PC-3 (cell line): ENCODE data around the gene FBXO31. TPM values are rescaled to one million over a fixed set of nuclear protein-coding genes. Genes with fewer than 3 reads are reported as not detected.

Experiments used
- ATAC-seq: fragments of 200-7000 bp; cut with Tn5 transposase; 2 replicates; pipeline ENCODE4 v1.9.1; 2020; ENCODE audit warnings: mild to moderate bottlenecking, moderate library complexity
- BruUV-seq: library from RNA; stranded (reverse); fragments of 400-500 nt; replicated peaks from 2 replicates; lab custom pipeline; 2021; lab: Mats Ljungman, UMichigan
- CTCF ChIA-PET: fragments of 300-600 bp; sonication (Branson Sonifier 250); formaldehyde crosslinking; loops from one replicate; lab custom pipeline; 2022; ENCODE audit warnings: antibody characterized with exemption; lab: Charles Lee
- POLR2A ChIA-PET: fragments of 300-600 bp; sonication (Branson Sonifier 250); formaldehyde crosslinking; loops from one replicate; lab custom pipeline; 2022; ENCODE audit warnings: antibody characterized with exemption; ENCODE audit not compliant: unreplicated experiment; lab: Charles Lee
- DNase-seq: peaks from one replicate; pipeline ENCODE4 v3.0.0-alpha.2; 2015
- H2AFZ ChIP-seq: fragments of 300-600 bp; sonication (generic); 2 replicates; pipeline ENCODE4 v1.6.0; 2016; ENCODE audit warnings: antibody characterized with exemption, low read length
- H3F3A ChIP-seq: fragments of 300-600 bp; sonication (generic); one replicate; pipeline ENCODE4 v1.6.0; 2017; ENCODE audit warnings: antibody characterized with exemption, low read length, control low read depth, mild to moderate bottlenecking; ENCODE audit not compliant: unreplicated experiment
- H3K27ac ChIP-seq: fragments of 300-600 bp; sonication (generic); 2 replicates; pipeline ENCODE4 v1.5.1; 2016; ENCODE audit warnings: mild to moderate bottlenecking, low read length
- H3K27me3 ChIP-seq: fragments of 300-600 bp; sonication (generic); 2 replicates; pipeline ENCODE4 v1.6.1; 2016; ENCODE audit warnings: low read length, mixed read lengths
- H3K36me3 ChIP-seq: fragments of 300-600 bp; sonication (generic); 2 replicates; pipeline ENCODE4 v1.6.1; 2016; ENCODE audit warnings: low read depth, mixed run types, low read length, mixed read lengths
- H3K4me1 ChIP-seq: fragments of 300-600 bp; sonication (generic); 2 replicates; pipeline ENCODE4 v1.5.1; 2016; ENCODE audit warnings: low read length; ENCODE audit not compliant: insufficient read depth
- H3K4me2 ChIP-seq: fragments of 300-600 bp; sonication (generic); 2 replicates; pipeline ENCODE4 v1.6.0; 2016; ENCODE audit warnings: low read length
- H3K4me3 ChIP-seq: fragments of 300-600 bp; sonication (generic); 2 replicates; pipeline ENCODE4 v1.5.1; 2016; ENCODE audit warnings: mild to moderate bottlenecking, low read length, mixed read lengths
- H3K79me2 ChIP-seq: fragments of 300-600 bp; sonication (generic); 2 replicates; pipeline ENCODE4 v1.6.1; 2017; ENCODE audit warnings: low read length, mixed read lengths
- H3K9ac ChIP-seq: fragments of 300-600 bp; sonication (generic); 2 replicates; pipeline ENCODE4 v1.6.0; 2016; ENCODE audit warnings: mild to moderate bottlenecking, low read length
- H3K9me2 ChIP-seq: fragments of 300-600 bp; sonication (generic); replicated peaks from 2 replicates; pipeline ENCODE4 v1.6.1; 2016; ENCODE audit warnings: mixed run types, low read length, mixed read lengths
- H3K9me3 ChIP-seq: fragments of 300-600 bp; sonication (generic); 2 replicates; pipeline ENCODE4 v1.6.1; 2016; ENCODE audit warnings: low read length, mixed read lengths
- H4K20me1 ChIP-seq: fragments of 300-600 bp; sonication (generic); 2 replicates; pipeline ENCODE4 v1.6.1; 2016; ENCODE audit warnings: low read length, mixed read lengths
- EZH2 ChIP-seq: fragments of 300-600 bp; sonication (generic); IDR thresholded peaks from one replicate; pipeline ENCODE4 v1.6.1; 2017; ENCODE audit warnings: antibody characterized with exemption, mild to moderate bottlenecking, low read length; ENCODE audit not compliant: unreplicated experiment
- EZH2phosphoT487 ChIP-seq: fragments of 300-600 bp; sonication (generic); IDR thresholded peaks from 2 replicates; pipeline ENCODE4 v1.6.1; 2018; ENCODE audit warnings: mild to moderate bottlenecking, antibody characterized with exemption, low read length, borderline replicate concordance
- intact Hi-C: fragments of 100-400 bp; cut with micrococcal nuclease; formaldehyde crosslinking; loops from 2 replicates; pipeline ENCODE4 v1.9.0; 2023
- total RNA-seq: library from RNA; depleted of rRNA; stranded (reverse); fragments of >200 nt; gene quantifications from 2 replicates; pipeline ENCODE4 v1.2.3, GENCODE V29; 2014
- TF ChIP-seq, protein P1 (sequence below): fragments of 300-600 bp; sonication (generic); conservative IDR thresholded peaks from 2 replicates; pipeline ENCODE4 v1.5.1; 2017; ENCODE audit warnings: antibody characterized with exemption, low read depth, mild to moderate bottlenecking, low read length

FBXO31 gene
- total RNA-seq, 1 experiment from 2014 or later, result 14.8 TPM

DNA sequence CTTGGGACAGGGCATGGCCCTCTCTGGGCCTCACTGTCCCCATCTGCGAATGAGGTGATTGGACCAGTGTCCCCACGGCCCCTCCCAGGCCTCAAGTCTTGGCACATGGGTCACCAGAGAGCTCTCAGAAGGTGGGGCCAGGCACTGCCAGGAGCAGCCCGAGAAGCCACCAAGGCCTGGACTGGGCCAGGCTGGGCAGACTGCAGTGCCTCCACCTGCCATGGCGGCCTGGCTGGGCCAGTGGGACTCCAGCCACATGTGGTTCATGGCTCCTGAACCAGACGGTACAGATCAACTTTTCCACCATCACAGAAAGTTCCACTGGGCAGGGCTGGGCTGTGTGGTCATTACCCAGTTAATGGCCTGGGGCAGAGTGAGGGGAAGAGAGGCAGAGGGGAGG lies 86.2 kb downstream of the FBXO31 start:
- no peaks in the 10 kb centered on the region for H3K27me3 ChIP-seq
- intact Hi-C loops, result no loop called here
- H4K20me1 ChIP-seq, result no peaks in the 10 kb centered on the region
- no peaks in the 10 kb centered on the region for H3K9me2 ChIP-seq
- no peaks in the 10 kb centered on the region for H3K4me1 ChIP-seq
- H3K4me2 ChIP-seq, result no peak overlapping the region
- no peaks in the 10 kb centered on the region for H3F3A ChIP-seq
- H3K4me3 ChIP-seq, result no peak overlapping the region
- no peaks in the 10 kb centered on the region for H3K36me3 ChIP-seq
- TF ChIP-seq, protein P1, sequence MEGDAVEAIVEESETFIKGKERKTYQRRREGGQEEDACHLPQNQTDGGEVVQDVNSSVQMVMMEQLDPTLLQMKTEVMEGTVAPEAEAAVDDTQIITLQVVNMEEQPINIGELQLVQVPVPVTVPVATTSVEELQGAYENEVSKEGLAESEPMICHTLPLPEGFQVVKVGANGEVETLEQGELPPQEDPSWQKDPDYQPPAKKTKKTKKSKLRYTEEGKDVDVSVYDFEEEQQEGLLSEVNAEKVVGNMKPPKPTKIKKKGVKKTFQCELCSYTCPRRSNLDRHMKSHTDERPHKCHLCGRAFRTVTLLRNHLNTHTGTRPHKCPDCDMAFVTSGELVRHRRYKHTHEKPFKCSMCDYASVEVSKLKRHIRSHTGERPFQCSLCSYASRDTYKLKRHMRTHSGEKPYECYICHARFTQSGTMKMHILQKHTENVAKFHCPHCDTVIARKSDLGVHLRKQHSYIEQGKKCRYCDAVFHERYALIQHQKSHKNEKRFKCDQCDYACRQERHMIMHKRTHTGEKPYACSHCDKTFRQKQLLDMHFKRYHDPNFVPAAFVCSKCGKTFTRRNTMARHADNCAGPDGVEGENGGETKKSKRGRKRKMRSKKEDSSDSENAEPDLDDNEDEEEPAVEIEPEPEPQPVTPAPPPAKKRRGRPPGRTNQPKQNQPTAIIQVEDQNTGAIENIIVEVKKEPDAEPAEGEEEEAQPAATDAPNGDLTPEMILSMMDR, result no peak
- no peak for TF ChIP-seq EZH2phosphoT487
- no peak for TF ChIP-seq EZH2
- POLR2A ChIA-PET, result no interaction called here
- DNase-seq, result no peak
- no TSS peak for BruUV-seq
- H3K79me2 ChIP-seq, result no peaks in the 10 kb centered on the region
- CTCF ChIA-PET, result no interaction called here
- no peak overlapping the region for H2AFZ ChIP-seq
- no peak overlapping the region for H3K27ac ChIP-seq
- H3K9me3 ChIP-seq, result no peaks in the 10 kb centered on the region
- H3K9ac ChIP-seq, result no peak overlapping the region
- ATAC-seq, result no peak

DNA sequence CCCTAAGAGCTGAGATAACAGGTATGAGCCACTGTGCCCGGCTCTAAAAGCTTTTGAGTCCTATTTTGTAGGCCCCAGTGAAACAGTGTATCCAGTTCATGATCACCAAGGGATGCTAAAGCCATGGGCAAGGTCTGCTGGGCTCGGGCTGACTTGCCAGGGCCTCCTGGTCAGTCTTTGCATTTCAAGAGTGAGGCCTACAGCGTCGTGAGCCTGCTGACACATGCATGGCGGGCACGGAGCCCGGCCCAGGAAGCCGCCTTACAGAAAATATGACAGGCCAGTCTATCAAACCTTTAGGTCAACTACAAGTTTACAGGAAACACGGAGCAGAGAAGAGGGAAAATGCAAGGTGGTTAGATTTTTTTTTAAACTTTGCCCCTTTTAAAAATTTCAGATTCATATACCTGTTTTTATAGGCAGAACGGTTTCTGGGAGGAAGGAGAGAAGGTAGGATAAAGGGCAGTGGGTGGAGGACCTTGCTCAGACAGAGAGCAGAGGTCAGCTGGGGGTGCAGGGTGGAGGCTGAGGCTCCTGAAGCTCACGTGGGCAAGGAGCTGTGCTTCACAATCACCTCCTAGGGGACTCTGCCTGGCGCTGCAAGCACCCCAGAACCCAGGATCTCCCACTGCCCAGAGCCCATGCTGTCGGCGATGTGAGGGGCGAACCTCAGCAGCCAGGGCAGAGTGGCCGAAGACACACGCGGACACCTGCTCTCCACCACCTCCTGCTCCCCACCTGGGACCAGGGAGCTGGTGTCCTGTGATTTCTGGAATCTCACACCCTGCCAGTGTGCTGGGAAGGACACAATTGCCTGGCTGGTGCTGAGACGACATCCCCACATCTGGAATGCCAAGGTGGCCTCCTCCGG lies 87.7 kb downstream of the FBXO31 start:
- H3K9ac ChIP-seq, result no peak overlapping the region
- TF ChIP-seq, protein P1, result no peak
- no peak for TF ChIP-seq EZH2phosphoT487
- no peak for TF ChIP-seq EZH2
- ChIA-PET CTCF (no interaction called here), POLR2A (no interaction called here)
- ATAC-seq, result no peak
- no peak for DNase-seq
- no peak overlapping the region for H2AFZ ChIP-seq
- no peaks in the 10 kb centered on the region for H3K9me2 ChIP-seq
- H3K27me3 ChIP-seq, result no peaks in the 10 kb centered on the region
- H3K79me2 ChIP-seq, result no peaks in the 10 kb centered on the region
- H3K4me2 ChIP-seq, result no peak overlapping the region
- H3K9me3 ChIP-seq, result no peaks in the 10 kb centered on the region
- no peaks in the 10 kb centered on the region for H3F3A ChIP-seq
- no peaks in the 10 kb centered on the region for H3K4me1 ChIP-seq
- no peaks in the 10 kb centered on the region for H3K36me3 ChIP-seq
- BruUV-seq, result no TSS peak
- intact Hi-C loops, result no loop called here
- no peak overlapping the region for H3K4me3 ChIP-seq
- H3K27ac ChIP-seq, result no peak overlapping the region
- no peaks in the 10 kb centered on the region for H4K20me1 ChIP-seq

DNA sequence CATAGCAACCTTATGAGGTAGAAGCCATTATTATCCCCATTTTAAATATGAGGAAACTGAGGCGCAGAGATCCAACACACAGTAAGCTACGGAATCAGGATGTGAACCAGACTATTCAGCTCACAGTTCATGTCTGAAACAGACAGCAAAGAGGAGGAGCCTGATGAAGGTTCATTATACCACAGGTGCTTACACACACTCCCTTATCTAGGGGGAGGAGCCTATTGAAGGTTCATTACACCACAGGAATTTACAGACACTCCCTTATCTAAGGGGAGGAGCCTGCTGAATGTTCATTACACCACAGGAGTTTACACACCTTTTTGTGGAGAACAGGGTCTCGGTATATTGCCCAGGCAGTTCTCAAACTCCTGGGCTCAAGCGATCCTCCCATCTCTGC lies 88.3 kb downstream of the FBXO31 start:
- ATAC-seq (peak; percentile 50), DNase-seq (peak; percentile 45)
- H3K79me2 ChIP-seq, result no peaks in the 10 kb centered on the region
- H4K20me1 ChIP-seq, result no peaks in the 10 kb centered on the region
- BruUV-seq, result no TSS peak
- H2AFZ ChIP-seq, result no peak overlapping the region
- H3K4me1 ChIP-seq, result no peaks in the 10 kb centered on the region
- no peak overlapping the region for H3K4me3 ChIP-seq
- TF ChIP-seq, protein P1, result no peak
- no peak for TF ChIP-seq EZH2
- TF ChIP-seq EZH2phosphoT487, result no peak
- ChIA-PET CTCF (no interaction called here), POLR2A (no interaction called here)
- no peaks in the 10 kb centered on the region for H3K9me3 ChIP-seq
- intact Hi-C loops, result no loop called here
- H3K9me2 ChIP-seq, result no peaks in the 10 kb centered on the region
- H3K36me3 ChIP-seq, result no peaks in the 10 kb centered on the region
- H3K27me3 ChIP-seq, result no peaks in the 10 kb centered on the region
- H3K4me2 ChIP-seq, result no peak overlapping the region
- no peak overlapping the region for H3K27ac ChIP-seq
- no peaks in the 10 kb centered on the region for H3F3A ChIP-seq
- H3K9ac ChIP-seq, result no peak overlapping the region
